GM21381 (cell line): ENCODE results near the gene TECTA.
A peak's percentile ranks its signal among the peaks of the same experiment; 100 is the strongest.

Source experiments
- ATAC-seq: cut with Tn5 transposase; IDR thresholded peaks from one replicate; pipeline ENCODE4 v1.9.1; 2021; ENCODE audit warnings: mild to moderate bottlenecking, moderate library complexity; ENCODE audit not compliant: unreplicated experiment

The TECTA gene, protein sequence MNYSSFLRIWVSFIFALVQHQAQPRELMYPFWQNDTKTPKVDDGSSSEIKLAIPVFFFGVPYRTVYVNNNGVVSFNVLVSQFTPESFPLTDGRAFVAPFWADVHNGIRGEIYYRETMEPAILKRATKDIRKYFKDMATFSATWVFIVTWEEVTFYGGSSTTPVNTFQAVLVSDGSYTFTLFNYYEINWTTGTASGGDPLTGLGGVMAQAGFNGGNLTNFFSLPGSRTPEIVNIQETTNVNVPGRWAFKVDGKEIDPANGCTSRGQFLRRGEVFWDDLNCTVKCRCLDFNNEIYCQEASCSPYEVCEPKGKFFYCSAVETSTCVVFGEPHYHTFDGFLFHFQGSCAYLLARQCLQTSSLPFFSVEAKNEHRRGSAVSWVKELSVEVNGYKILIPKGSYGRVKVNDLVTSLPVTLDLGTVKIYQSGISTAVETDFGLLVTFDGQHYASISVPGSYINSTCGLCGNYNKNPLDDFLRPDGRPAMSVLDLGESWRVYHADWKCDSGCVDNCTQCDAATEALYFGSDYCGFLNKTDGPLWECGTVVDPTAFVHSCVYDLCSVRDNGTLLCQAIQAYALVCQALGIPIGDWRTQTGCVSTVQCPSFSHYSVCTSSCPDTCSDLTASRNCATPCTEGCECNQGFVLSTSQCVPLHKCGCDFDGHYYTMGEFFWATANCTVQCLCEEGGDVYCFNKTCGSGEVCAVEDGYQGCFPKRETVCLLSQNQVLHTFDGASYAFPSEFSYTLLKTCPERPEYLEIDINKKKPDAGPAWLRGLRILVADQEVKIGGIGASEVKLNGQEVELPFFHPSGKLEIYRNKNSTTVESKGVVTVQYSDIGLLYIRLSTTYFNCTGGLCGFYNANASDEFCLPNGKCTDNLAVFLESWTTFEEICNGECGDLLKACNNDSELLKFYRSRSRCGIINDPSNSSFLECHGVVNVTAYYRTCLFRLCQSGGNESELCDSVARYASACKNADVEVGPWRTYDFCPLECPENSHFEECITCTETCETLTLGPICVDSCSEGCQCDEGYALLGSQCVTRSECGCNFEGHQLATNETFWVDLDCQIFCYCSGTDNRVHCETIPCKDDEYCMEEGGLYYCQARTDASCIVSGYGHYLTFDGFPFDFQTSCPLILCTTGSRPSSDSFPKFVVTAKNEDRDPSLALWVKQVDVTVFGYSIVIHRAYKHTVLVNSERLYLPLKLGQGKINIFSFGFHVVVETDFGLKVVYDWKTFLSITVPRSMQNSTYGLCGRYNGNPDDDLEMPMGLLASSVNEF (N-terminal part only)

DNA sequence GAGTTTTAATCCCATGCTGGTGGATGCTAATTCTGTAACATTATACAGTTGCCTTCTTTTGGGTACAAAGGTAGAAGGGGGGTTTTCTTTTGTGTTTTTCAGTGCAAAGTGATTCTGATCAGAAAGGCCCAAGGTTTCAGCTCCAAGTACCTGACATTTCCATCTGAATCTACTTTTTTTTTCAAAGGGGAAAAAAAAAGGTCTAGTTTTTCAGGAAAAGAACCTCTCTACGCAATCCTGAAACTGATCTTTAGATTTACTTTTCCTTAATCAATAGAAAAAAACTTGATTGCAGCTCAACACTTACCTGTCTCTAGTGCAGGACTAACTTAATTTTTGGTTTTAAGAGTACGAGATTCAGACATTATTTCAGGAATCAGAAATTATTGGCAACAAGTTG, at the start of gene TECTA:
Gene TECTA (plus strand): TSS at position 301 of the 400 bp plus-strand sequence. CDS start 1,423 bp downstream, outside the sequence.
- no peak for ATAC-seq

DNA sequence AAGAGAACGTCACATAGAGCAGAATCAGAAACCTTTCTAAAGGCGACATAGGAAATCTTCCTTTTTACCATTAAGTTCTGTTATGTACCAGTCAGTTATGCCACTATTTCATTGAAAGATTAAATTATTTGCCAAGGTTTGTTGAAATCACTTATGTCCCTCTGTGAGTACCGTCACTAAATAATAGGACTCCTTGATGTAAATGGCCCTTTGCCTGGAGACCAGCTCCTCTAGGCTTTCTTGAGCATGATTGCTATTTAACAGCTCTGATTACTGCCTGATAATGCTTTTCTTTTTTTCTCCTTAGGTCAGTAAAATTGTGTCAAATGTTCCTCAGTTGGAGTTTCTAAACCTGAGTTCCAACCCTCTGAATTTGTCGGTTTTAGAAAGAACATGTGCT, 47.8 kb upstream of the TECTA start:
- ATAC-seq, result no peak

DNA sequence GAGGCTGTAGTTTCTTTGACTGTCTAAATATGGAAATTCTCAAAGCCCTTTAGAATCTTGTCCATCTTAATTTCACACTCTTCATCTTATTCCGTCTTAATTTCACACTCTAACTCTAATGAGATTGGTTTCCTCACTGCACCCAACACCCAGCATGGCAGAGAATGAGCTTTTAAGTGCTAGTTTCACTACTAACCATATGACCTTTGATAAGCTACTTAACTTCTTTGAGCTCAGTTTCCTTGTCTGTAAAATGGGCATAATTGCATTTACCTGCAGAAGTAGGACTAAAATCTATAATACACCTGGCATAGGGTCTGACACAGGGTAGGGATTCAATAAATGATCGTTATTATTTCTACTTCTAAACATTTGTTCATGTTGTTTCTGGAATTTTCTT, 46.8 kb upstream of the TECTA start:
- no peak for ATAC-seq

DNA sequence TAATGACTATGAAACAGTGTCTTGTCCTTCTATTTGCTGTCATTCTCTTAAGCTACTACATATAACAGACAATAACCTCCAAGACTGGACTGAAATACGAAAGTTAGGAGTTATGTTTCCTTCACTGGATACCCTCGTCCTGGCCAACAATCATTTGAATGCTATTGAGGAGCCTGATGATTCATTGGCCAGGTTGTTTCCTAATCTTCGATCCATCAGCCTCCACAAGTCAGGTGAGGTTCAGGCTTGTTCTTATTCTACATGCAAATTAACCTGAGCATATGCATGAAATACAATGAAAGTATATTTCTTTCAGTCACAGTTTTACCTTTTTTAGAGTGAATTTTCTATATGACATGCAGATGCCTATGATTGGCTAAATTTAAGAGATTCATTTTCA, 46.0 kb upstream of the TECTA start:
- ATAC-seq, result no peak

DNA sequence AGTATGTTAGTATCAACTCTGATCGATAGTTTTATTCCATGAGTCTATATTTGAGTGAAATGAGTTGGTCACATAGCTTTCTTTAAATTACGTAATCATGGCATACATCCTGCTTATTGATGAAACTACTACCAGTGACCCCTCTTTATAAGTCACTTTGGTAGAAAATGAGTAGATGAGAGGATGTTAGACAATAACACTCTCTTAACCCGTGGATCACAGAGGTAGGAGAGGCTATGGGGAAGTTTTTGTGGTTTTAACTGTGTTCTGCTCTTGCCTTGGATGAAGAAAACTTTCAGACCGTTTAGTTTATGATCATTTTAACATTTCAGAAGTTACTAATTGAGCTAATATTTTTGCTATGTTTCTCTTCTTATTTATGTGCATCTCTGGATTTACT, 43.1 kb upstream of the TECTA start:
- ATAC-seq, result no peak

DNA sequence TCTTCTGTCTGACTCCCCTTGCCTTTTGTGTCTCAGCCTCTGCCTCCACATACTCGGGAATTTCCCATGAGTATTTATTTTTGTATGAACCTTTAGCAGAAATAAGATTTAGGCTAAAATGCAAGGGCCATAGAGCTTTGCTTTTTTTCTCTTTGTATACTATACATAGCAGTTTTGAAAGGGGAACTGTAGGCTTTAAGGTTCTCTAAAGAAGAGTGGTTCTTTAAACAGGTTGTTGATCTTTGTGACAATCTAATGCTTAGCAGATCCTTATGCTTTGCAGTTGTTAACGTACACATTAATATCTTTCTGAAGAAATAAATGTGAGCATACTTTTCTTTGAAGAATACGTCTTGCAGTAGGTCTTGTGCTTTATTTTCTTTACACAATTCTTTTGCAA, 42.1 kb upstream of the TECTA start:
- no peak for ATAC-seq

DNA sequence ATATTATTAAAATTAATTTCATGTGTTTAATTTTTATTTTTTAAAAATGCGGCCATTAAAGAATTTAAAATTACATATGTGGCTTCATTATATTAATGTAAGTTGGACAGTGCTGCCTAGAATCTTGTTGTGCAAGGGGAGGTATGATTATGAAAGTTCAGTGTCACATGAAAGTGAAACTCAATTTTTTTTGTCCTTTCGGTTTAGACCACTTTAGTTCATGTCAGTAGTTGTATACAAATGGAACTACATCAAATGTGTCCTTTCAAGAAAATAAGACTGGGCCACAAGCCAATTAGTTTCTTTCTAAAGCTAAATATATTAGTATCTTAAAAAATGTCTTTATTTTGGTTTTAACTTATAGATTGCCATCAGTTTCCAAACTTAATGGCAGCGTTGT, 41.4 kb upstream of the TECTA start:
- ATAC-seq, result peak; percentile 99

DNA sequence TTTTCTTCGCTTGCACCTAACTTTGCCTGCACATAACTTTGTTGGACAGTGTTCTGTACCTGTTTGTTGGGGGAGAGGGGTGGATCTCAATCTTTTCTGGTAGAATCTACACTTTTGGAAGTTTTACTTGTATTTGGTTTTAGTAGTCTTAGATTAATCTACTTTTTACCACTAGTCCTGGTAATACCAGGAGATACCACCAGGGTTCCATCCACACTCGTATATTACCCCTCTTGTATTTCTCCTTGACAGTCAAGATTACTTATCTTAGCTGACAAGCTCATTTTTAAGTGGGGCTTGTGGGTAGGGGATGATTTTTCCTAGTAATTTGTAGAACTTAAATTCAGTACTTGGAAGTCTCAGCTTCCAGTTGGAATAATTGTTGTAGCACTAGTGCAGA, 37.3 kb upstream of the TECTA start:
- ATAC-seq, result no peak

DNA sequence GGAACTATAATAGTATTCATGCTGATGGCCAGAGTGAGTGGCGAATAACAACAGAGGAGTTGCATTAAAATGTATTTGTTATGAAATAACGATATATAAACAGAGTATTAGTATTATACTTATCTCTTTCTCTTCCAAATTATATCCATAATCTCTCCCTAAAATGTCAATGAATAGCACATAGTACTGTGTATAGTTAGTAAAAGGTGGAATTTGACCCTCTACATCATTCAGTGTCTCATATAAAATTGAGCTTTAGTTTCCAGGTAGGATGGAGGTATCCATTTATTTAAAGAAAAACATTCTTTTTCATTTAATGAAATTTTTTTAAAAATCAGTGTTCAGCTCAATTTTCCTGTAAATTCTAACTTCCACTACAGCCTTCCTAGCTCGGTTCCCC, 34.4 kb upstream of the TECTA start:
- ATAC-seq, result no peak

DNA sequence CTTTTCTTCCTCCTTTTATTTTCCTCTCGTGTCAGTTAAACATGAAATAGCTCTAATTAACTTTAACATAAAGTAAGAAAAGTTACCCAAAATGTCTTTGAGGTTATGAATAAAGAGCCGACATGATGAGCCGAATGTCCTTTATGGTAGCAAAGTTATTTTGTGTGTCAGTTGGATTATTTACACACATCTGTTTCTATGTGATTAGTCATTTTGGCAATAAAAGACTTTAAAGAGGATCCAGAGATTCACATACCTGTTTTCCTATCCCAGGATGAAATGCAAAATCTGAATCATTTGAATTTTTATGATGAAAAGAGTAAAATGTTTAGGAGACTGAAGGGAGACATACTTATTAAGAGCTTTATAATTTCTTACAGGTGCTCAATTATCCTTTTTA, 34.0 kb upstream of the TECTA start:
- ATAC-seq, result no peak

DNA sequence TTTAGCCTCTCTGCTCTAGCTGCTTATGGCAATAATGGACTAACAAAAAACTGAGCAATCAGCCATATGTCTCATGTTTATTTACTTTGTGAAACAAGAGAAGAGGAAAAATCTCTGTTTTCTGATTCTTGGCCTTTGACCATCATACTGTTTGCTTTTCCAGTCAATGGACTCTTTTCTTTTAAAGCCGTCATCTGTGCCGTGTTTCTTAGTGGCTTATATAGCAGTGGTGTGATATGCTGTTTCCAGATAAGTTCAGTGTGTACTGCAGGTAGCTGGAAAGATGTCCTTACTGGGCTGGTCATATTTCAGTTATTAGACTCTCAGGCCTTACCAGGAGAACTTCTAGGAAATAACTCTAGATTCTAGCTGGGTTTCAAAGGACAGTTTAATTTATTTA, 33.6 kb upstream of the TECTA start:
- no peak for ATAC-seq

DNA sequence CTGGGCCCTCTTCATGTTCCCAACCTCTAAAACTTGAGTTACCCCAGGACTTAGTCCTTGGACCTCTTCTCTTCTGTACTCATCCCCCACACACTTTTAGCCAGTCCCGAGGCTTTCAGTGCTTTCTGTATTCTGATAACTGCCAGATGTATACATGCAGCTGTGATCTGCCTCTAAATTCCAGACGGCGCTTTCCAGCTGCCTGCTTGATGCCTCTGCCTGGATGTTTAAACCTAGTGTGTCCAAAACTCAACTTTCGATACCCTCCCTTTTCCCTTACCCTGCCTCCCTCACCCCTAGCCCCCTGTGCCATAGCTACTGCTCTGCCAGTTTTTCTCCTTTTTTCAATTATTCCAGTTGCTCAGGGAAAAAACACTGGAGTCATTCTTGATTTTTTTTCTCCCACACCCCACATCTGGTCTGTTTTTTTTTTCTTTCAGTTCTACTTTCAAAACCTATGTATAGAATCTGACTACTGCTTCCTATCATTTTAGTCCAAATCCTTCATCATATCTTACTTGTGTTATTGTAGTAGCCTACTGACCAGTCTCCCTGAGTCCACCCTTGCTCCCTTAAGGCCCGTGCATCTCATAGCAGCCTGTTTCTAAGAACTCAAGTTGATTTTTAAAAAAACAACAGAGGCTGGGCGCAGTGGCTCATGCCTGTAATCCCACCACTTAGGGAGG, 32.9 kb upstream of the TECTA start:
- peak; percentile 60 for ATAC-seq

DNA sequence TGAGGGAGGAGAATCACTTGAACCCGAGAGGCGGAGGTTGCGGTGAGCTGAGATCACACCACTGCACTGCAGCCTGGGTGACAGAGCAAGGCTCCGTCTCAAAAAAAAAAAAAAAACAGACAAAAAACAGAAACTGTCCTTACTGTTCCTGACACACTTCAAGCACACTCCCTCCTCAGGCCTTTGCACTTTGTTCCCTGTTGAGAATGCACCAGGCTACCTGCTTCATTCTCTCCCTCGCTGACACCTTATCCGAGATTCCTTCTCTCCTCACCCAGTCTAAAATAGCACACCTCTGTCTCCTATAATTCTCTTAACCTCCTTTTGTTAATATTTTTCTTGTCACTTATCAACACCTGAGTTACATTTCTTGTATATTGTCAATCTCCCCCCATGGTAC, 32.3 kb upstream of the TECTA start:
- ATAC-seq, result no peak

DNA sequence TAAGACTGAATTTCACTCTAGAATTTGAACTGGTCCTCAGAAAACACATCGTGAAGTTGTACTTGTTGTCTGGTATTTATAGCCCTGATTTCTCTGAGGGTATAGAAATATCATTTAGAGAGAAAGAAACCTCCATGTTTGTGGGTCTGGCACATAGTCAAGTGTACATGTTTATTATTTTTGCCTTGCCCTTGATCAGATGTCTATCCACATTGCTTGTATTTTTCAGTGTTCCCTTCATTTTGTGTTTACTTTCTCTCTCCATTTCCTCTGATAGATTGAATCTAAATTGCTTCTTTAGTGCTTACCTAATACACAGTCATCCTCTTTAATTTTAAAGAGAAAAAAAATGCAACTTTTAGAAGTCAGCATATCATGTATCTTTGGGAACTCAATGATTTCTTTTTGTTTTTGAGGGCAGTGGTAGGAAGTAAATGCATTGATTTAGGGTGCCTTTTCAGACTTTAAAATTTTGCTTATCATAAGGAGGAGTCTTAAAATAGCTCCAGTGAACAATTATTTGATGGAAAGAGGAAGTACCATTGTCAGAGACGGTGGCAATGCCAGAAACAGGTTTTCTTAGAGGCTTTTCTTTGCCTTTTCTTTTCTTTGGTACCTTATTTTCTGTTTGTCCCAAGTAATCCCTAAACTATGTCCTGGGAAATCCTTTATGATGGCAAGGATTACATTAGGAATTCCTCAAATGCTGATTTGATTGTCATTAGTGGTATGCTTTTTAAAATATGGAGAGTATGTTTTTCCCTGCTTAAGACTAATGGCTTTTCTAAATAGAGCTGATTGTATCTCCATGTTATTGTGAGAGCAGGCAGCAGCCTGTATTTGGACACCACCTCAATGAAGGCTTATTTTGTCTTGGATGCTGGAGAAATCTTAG, 29.8 kb upstream of the TECTA start:
- no peak for ATAC-seq

DNA sequence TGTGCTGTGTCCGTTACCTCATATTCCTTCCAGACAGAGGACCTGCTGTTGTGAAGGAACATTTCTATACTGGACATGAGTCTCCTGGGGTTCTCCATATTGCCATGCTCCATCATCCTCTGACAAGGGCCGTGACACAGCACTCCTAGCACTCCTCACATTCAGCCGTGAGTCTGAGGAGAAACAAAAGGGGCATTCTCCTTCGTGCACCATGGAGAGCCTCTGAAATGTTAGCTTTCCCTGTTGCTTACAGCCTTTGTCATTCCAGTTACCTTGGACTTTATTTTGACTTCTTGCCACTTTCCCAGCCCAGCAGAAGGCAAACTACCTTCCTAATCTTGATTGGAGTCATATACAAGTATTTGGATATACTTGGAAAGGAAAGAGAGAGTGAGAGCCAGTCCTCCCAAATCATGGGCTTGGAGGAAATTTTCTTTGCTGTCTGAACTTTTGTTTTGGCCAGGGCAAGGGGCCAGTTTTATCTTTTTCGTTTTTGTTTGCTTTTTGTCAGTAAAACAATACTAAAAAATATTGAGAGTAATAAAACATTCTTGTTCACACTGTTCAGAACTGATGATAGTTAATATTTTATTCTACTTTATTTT, 29.1 kb upstream of the TECTA start:
- no peak for ATAC-seq

DNA sequence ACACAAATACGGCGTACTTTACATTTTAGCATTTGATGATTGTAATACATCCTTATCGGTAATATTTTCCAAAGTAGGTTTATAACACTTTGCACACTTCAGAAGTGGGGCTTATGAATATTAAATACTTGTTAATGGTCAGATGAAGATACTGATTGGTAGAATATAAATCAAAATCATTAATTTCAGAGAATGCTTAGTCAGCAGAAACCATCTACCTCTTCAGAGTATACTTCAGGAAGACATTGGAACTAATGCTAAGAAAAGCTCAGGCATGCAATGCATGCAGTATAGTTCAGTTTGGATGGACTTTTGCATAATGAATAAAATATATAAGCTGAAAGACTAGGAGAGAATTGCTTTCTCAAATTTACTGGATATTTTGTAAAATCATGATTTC, 19.7 kb upstream of the TECTA start:
- no peak for ATAC-seq

DNA sequence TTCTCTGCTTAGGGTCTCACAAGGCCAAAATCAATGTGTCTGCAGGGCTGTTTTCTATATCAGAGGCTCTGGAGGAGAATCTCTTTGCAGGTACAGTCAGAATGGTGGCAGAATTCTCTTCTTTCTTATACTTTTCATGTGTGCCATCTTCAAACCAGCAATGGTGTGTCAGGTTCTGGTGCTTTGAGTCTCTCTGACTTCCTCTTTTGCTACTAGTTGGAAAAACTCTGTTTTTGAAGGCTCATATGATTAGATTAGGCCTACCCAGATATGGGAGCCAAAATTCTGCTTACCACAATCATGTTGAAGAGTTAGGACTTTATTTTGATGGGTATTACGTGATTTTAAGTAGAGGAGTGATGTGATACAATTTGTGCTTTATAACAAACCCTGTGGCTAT, 18.8 kb upstream of the TECTA start:
- no peak for ATAC-seq

DNA sequence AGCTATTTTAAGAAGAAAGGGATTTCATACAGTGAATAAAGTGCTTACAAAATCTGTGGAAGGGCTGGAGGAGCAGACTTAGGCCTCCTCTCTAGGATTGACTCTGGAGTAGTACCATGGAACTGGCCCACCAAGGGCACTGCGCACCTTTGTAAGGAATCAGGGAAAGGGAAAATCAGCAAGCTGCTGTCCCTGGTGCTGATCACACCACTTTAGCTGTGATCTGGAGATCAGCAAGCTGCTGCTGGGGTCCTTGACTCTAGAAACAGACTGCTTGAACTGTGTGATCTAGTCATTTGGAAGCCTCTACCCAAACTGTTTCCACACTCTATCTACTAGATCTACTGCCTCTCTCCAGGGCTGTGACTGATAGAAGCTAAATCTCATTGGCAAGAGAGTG, 18.4 kb upstream of the TECTA start:
- no peak for ATAC-seq

DNA sequence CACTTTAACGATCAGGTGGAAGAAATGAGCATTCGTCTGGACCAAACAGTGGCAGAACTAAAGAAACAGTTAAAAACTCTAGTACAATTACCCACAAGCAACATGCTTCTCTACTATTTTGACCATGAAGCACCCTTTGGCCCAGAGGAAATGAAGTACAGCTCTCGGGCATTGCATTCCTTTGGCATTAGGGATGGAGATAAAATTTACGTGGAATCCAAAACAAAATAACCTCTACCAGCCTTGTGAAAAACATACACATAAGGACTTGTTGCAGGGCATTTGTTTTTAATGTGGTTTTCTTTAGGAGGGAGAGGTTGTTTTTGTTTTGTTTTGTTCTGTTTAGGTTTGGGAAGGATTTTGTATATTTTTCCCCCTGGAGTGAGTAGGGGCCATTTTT, 14.2 kb upstream of the TECTA start:
- no peak for ATAC-seq
